ENCODE results near the gene CYB5A.
A peak's percentile ranks its signal among the peaks of the same experiment; 100 is the strongest.

CYB5A gene

GRCh38 chr18:74290794-74291471 is 830 bp downstream of the CYB5A start:
- H3K27ac ChIP-seq (ENCODE audit: low read length), result no peak overlapping the region
- no peaks in the 10 kb centered on the region for H3K27me3 ChIP-seq (ENCODE audit: low read depth, low read length)
- 0 out of 2 replicates have a peak, but pooled peaks cover 10% of the 10 kb centered on the region for H4K20me1 ChIP-seq (ENCODE audit: insufficient read depth, low read length)
- no peak for TF ChIP-seq EZH2phosphoT487 (IDR thresholded peaks at IDR 0.05; ENCODE audit: low read depth)
- TF ChIP-seq CTCF (IDR thresholded peaks at IDR 0.05; ENCODE audit: low read depth, low read length), result no peak
- peak overlapping the region; percentile 82 for H3K4me3 ChIP-seq (ENCODE audit: low read length)
- H3K36me3 ChIP-seq (replicated peaks; ENCODE audit: low read depth, low read length), result peaks cover 6% of the 10 kb centered on the region
- H3K4me2 ChIP-seq (ENCODE audit: low read length), result peak overlapping the region; percentile 85
- peaks cover 17% of the 10 kb centered on the region for H3K4me1 ChIP-seq (ENCODE audit: low read length)
- 0 out of 2 replicates have a peak, but pooled peaks cover 6% of the 10 kb centered on the region for H3K9me3 ChIP-seq (ENCODE audit: insufficient read depth, low read length)
- H2AFZ ChIP-seq (ENCODE audit: low read depth, low read length), result no peak overlapping the region
- peaks cover 48% of the 10 kb centered on the region for H3K79me2 ChIP-seq (ENCODE audit: low read length)
- H3K9ac ChIP-seq (ENCODE audit: low read length), result peak overlapping the region; percentile 87

- no peak overlapping the region for H3K9ac ChIP-seq (ENCODE audit: low read length)
- TF ChIP-seq EZH2phosphoT487 (IDR thresholded peaks at IDR 0.05; ENCODE audit: low read depth) (no peak), CTCF (IDR thresholded peaks at IDR 0.05; ENCODE audit: low read depth, low read length) (no peak)
- no peak overlapping the region for H3K27ac ChIP-seq (ENCODE audit: low read length)
- peaks cover 10% of the 10 kb centered on the region; the same call in 1 of the 2 replicates for H4K20me1 ChIP-seq (ENCODE audit: insufficient read depth, low read length)
- no peak overlapping the region for H2AFZ ChIP-seq (ENCODE audit: low read depth, low read length)
- no peak overlapping the region for H3K4me3 ChIP-seq (ENCODE audit: low read length)
- H3K4me2 ChIP-seq (ENCODE audit: low read length), result no peak overlapping the region
- H3K27me3 ChIP-seq (ENCODE audit: low read depth, low read length), result no peaks in the 10 kb centered on the region
- peaks cover 6% of the 10 kb centered on the region for H3K36me3 ChIP-seq (replicated peaks; ENCODE audit: low read depth, low read length)
- 0 out of 2 replicates have a peak, but pooled peaks cover 6% of the 10 kb centered on the region for H3K9me3 ChIP-seq (ENCODE audit: insufficient read depth, low read length)
- H3K79me2 ChIP-seq (ENCODE audit: low read length), result peaks cover 54% of the 10 kb centered on the region
- peaks cover 17% of the 10 kb centered on the region for H3K4me1 ChIP-seq (ENCODE audit: low read length)
These were observed 1.7 kb downstream of the CYB5A start for GRCh38 chr18:74290021-74290420.

GRCh38 chr18:74289137-74289536 is 2.6 kb downstream of the CYB5A start:
- Histone ChIP-seq H3K4me2 (ENCODE audit: low read length) (no peak overlapping the region), H3K9ac (ENCODE audit: low read length) (no peak overlapping the region), H4K20me1 (ENCODE audit: insufficient read depth, low read length) (peaks cover 10% of the 10 kb centered on the region; the same call in 1 of the 2 replicates), H3K4me1 (ENCODE audit: low read length) (peaks cover 17% of the 10 kb centered on the region), H3K36me3 (replicated peaks; ENCODE audit: low read depth, low read length) (peaks cover 6% of the 10 kb centered on the region), H3K9me3 (ENCODE audit: insufficient read depth, low read length) (0 out of 2 replicates have a peak, but pooled peaks cover 6% of the 10 kb centered on the region), H3K27me3 (ENCODE audit: low read depth, low read length) (no peaks in the 10 kb centered on the region), H3K79me2 (ENCODE audit: low read length) (peaks cover 63% of the 10 kb centered on the region), H3K27ac (ENCODE audit: low read length) (no peak overlapping the region), H2AFZ (ENCODE audit: low read depth, low read length) (no peak overlapping the region), H3K4me3 (ENCODE audit: low read length) (no peak overlapping the region)
- TF ChIP-seq EZH2phosphoT487 (IDR thresholded peaks at IDR 0.05; ENCODE audit: low read depth) (no peak), CTCF (IDR thresholded peaks at IDR 0.05; ENCODE audit: low read depth, low read length) (no peak)

- H3K4me2 ChIP-seq (ENCODE audit: low read length), result no peak overlapping the region
These were observed 3.0 kb downstream of the CYB5A start for GRCh38 chr18:74288730-74289129.

More at GRCh38 chr18:74288730-74289129, 3.0 kb downstream of the CYB5A start:
- Histone ChIP-seq H3K79me2 (ENCODE audit: low read length) (peaks cover 65% of the 10 kb centered on the region), H3K27me3 (ENCODE audit: low read depth, low read length) (no peaks in the 10 kb centered on the region), H3K27ac (ENCODE audit: low read length) (no peak overlapping the region), H4K20me1 (ENCODE audit: insufficient read depth, low read length) (peaks cover 10% of the 10 kb centered on the region; the same call in 1 of the 2 replicates), H3K9ac (ENCODE audit: low read length) (no peak overlapping the region), H2AFZ (ENCODE audit: low read depth, low read length) (no peak overlapping the region), H3K36me3 (replicated peaks; ENCODE audit: low read depth, low read length) (peaks cover 6% of the 10 kb centered on the region), H3K4me3 (ENCODE audit: low read length) (no peak overlapping the region), H3K4me1 (ENCODE audit: low read length) (peaks cover 17% of the 10 kb centered on the region), H3K9me3 (ENCODE audit: insufficient read depth, low read length) (0 out of 2 replicates have a peak, but pooled peaks cover 6% of the 10 kb centered on the region)
- no peak for TF ChIP-seq EZH2phosphoT487 (IDR thresholded peaks at IDR 0.05; ENCODE audit: low read depth)
- no peak for TF ChIP-seq CTCF (IDR thresholded peaks at IDR 0.05; ENCODE audit: low read depth, low read length)

All from OCI-LY3 (cell line).